ENCODE measurements around the gene ARHGAP10. TPM values are rescaled to one million over a fixed set of nuclear protein-coding genes. Genes with fewer than 3 reads are reported as not detected.

Gene ARHGAP10
- total RNA-seq, 4 donors from 2014 or later: 153 to 404 (median 215) TPM

- no peak for ATAC-seq
- TF ChIP-seq POLR2A (IDR thresholded peaks at IDR 0.05): no peak
- TF ChIP-seq EP300 (IDR thresholded peaks at IDR 0.05): no peak
- no peak for TF ChIP-seq CTCF (IDR thresholded peaks at IDR 0.05)
- TF ChIP-seq POLR2AphosphoS5 (IDR thresholded peaks at IDR 0.05): no peak
Measured at GRCh38 chr4:147776716-147777115, 44.8 kb downstream of the ARHGAP10 start.

GRCh38 chr4:147777456-147778091 is 45.7 kb downstream of the ARHGAP10 start:
- no peaks in the 10 kb centered on the region for H3K9me3 ChIP-seq
- ATAC-seq: no peak
- H3K27ac ChIP-seq: no peak overlapping the region
- H3K4me1 ChIP-seq: peaks cover 18 to 95% (median 29%) of the 10 kb centered on the region in 3 donors
- H3K4me3 ChIP-seq: no peak overlapping the region
- H3K36me3 ChIP-seq: no peaks in the 10 kb centered on the region
- no peaks in the 10 kb centered on the region for H3K27me3 ChIP-seq
- TF ChIP-seq POLR2AphosphoS5 (IDR thresholded peaks at IDR 0.05): no peak
- no peak for TF ChIP-seq EP300 (IDR thresholded peaks at IDR 0.05)
- no peak for TF ChIP-seq CTCF (IDR thresholded peaks at IDR 0.05)
- no peak for TF ChIP-seq POLR2A (IDR thresholded peaks at IDR 0.05)
- 50% methylated on average over 2 of the region's 5 CpGs; no CpG with 5 or more reads in 1 of the 2 donors for WGBS, 2 donors (ENCODE audit: low coverage in 1 of 2)

More at GRCh38 chr4:147776716-147777115, 44.8 kb downstream of the ARHGAP10 start:
- H3K36me3 ChIP-seq: no peaks in the 10 kb centered on the region
- H3K9me3 ChIP-seq: no peaks in the 10 kb centered on the region
- H3K27ac ChIP-seq: no peak overlapping the region
- no peaks in the 10 kb centered on the region for H3K27me3 ChIP-seq
- peaks cover 23 to 96% (median 31%) of the 10 kb centered on the region in 3 donors for H3K4me1 ChIP-seq
- no peak overlapping the region for H3K4me3 ChIP-seq
- 90 to 95% methylated on average over 6 to 8 of the region's 10 CpGs for WGBS, 2 donors (ENCODE audit: low coverage in 1 of 2)

GRCh38 chr4:147778942-147779341 is 47.1 kb downstream of the ARHGAP10 start:
- no peaks in the 10 kb centered on the region for H3K9me3 ChIP-seq
- WGBS, 2 donors (ENCODE audit: low coverage in 1 of 2): 92 to 100% methylated on average over 4 to 6 of the region's 7 CpGs
- no peak overlapping the region for H3K4me3 ChIP-seq
- no peak overlapping the region for H3K27ac ChIP-seq
- no peak for TF ChIP-seq CTCF (IDR thresholded peaks at IDR 0.05)
- no peak for TF ChIP-seq POLR2AphosphoS5 (IDR thresholded peaks at IDR 0.05)
- TF ChIP-seq EP300 (IDR thresholded peaks at IDR 0.05): no peak
- no peaks in the 10 kb centered on the region for H3K27me3 ChIP-seq
- ATAC-seq: no peak
- H3K36me3 ChIP-seq: no peaks in the 10 kb centered on the region
- H3K4me1 ChIP-seq: peaks cover 13 to 82% (median 26%) of the 10 kb centered on the region in 3 donors

- Histone ChIP-seq H3K4me1 (peaks cover 10 to 77% (median 23%) of the 10 kb centered on the region in 3 donors), H3K9me3 (no peaks in the 10 kb centered on the region), H3K4me3 (no peak overlapping the region), H3K27me3 (no peaks in the 10 kb centered on the region), H3K27ac (no peak overlapping the region), H3K36me3 (no peaks in the 10 kb centered on the region)
- ATAC-seq: no peak
- no peak for TF ChIP-seq POLR2A (IDR thresholded peaks at IDR 0.05)
- no peak for TF ChIP-seq POLR2AphosphoS5 (IDR thresholded peaks at IDR 0.05)
- TF ChIP-seq EP300 (IDR thresholded peaks at IDR 0.05): no peak
- TF ChIP-seq CTCF (IDR thresholded peaks at IDR 0.05): no peak
Measured at GRCh38 chr4:147779451-147779850, 47.6 kb downstream of the ARHGAP10 start.

- peak overlapping the region in 3 of 4 donors; percentile 1 to 33 (median 2) for H3K27ac ChIP-seq
- 53 to 75% methylated on average over 6 to 7 of the region's 7 CpGs for WGBS, 2 donors (ENCODE audit: low coverage in 1 of 2)
- no peak overlapping the region for H3K4me3 ChIP-seq
Measured at GRCh38 chr4:147780137-147780777, 48.4 kb downstream of the ARHGAP10 start.

More at GRCh38 chr4:147780137-147780777, 48.4 kb downstream of the ARHGAP10 start:
- TF ChIP-seq POLR2AphosphoS5 (IDR thresholded peaks at IDR 0.05) (no peak), EP300 (IDR thresholded peaks at IDR 0.05) (no peak), CTCF (IDR thresholded peaks at IDR 0.05) (no peak), POLR2A (IDR thresholded peaks at IDR 0.05) (no peak)
- Histone ChIP-seq H3K9me3 (no peaks in the 10 kb centered on the region), H3K27me3 (no peaks in the 10 kb centered on the region), H3K36me3 (no peaks in the 10 kb centered on the region), H3K4me1 (peaks cover 12 to 73% (median 17%) of the 10 kb centered on the region in 3 donors)
- ATAC-seq: peak; percentile 54

Measured in gastroesophageal sphincter (tissue), 4 donors.